Activated CD4-positive, alpha-beta memory T cell treated with anti-CD3 and anti-CD28 coated beads for 36 hours (primary cell): ENCODE data around the gene GNMT. TPM values are rescaled to one million over a fixed set of nuclear protein-coding genes. Genes with fewer than 3 reads are reported as not detected.
A peak's percentile ranks its signal among the peaks of the same experiment; 100 is the strongest.

Experiments used
- CTCF ChIA-PET: fragments of 350-600 bp; sonication (Branson Sonifier 250); formaldehyde crosslinking; loops from one replicate; lab custom pipeline; 2021; ENCODE audit warnings: antibody characterized with exemption, inconsistent platforms; lab: Charles Lee
- POLR2A ChIA-PET: fragments of 350-600 bp; sonication (Branson Sonifier 250); formaldehyde crosslinking; loops from one replicate; lab custom pipeline; 2021; ENCODE audit warnings: antibody characterized with exemption; lab: Charles Lee
- DNase-seq: peaks from one replicate; pipeline ENCODE4 v3.0.0-alpha.2; 2020
- H3K27ac Mint-ChIP-seq: one replicate; pipeline ENCODE4 v1.8.0; 2021; ENCODE audit warnings: mixed read lengths
- H3K27me3 Mint-ChIP-seq: one replicate; pipeline ENCODE4 v1.8.0; 2021; ENCODE audit warnings: mixed read lengths
- H3K36me3 Mint-ChIP-seq: one replicate; pipeline ENCODE4 v1.8.0; 2021; ENCODE audit warnings: mixed read lengths
- H3K4me1 Mint-ChIP-seq: one replicate; pipeline ENCODE4 v1.8.0; 2021; ENCODE audit warnings: low read depth, mixed read lengths
- H3K4me3 Mint-ChIP-seq: one replicate; pipeline ENCODE4 v1.8.0; 2021; ENCODE audit warnings: mild to moderate bottlenecking, mixed read lengths
- H3K9me3 Mint-ChIP-seq: one replicate; pipeline ENCODE4 v1.8.0; 2021; ENCODE audit warnings: mixed read lengths
- intact Hi-C: fragments of 100-400 bp; cut with micrococcal nuclease; formaldehyde crosslinking; loops from one replicate; pipeline ENCODE4 v1.15.1; 2023
- total RNA-seq, 2 experiments: library from RNA; stranded (reverse); gene quantifications; one replicate each; pipeline ENCODE4 v1.2.3, GENCODE V29; 2021

The GNMT gene
- total RNA-seq, result not detected

DNA sequence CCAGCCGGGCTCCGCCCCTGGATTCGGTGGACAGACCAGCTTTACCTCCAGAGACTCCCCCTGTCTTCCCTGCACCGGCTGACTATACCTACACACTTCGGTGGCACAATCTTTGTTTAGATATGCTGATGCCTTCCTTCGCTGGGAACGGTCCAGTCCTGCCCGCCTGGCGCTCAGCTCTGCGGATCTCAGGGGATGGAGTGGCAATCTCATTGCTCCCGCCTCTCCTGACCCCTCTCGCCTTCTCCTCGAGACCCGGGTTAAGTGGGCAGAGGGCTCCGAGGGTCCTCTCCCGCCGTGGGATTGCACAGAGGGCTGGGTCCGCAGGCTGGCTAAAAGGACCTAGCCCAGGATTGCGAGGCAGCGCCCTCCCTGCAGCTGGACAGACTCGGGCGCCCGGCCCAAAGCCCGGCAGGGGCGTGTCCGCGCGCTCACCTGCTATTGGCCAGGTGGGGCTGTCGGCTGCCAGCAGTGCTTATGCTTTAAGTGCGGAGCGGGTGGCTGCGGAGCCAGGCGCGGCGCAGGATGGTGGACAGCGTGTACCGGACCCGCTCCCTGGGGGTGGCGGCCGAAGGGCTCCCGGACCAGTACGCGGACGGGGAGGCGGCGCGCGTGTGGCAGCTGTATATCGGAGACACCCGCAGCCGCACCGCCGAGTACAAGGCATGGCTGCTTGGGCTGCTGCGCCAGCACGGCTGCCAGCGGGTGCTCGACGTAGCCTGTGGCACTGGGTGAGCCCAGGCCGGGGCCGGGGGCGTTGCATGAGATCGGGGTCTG, at the start of gene GNMT:
TSS of gene GNMT (plus strand) at position 512 of the 777 bp plus-strand sequence. CDS start at position 526, 14 bp downstream.
- Mint-ChIP-seq H3K4me1 (peaks cover 13% of the 10 kb centered on the region), H3K9me3 (no peaks in the 10 kb centered on the region), H3K4me3 (peak within 1 kb of the TSS; percentile 59), H3K36me3 (peaks cover 16% of the 10 kb centered on the region), H3K27ac (no peak within 1 kb of the TSS), H3K27me3 (no peaks in the 10 kb centered on the region)
- ChIA-PET POLR2A (no interaction called here), CTCF (interaction anchor here (1.9 kb wide), 1 partner anchor 183 kb away, joined by 7 read pairs; no protein-coding TSS in a partner anchor)
- intact Hi-C loops, result loop anchor here (5.0 kb wide), 1 partner anchor 58 kb away; no protein-coding TSS in a partner anchor
- DNase-seq, result peak; percentile 45

DNA sequence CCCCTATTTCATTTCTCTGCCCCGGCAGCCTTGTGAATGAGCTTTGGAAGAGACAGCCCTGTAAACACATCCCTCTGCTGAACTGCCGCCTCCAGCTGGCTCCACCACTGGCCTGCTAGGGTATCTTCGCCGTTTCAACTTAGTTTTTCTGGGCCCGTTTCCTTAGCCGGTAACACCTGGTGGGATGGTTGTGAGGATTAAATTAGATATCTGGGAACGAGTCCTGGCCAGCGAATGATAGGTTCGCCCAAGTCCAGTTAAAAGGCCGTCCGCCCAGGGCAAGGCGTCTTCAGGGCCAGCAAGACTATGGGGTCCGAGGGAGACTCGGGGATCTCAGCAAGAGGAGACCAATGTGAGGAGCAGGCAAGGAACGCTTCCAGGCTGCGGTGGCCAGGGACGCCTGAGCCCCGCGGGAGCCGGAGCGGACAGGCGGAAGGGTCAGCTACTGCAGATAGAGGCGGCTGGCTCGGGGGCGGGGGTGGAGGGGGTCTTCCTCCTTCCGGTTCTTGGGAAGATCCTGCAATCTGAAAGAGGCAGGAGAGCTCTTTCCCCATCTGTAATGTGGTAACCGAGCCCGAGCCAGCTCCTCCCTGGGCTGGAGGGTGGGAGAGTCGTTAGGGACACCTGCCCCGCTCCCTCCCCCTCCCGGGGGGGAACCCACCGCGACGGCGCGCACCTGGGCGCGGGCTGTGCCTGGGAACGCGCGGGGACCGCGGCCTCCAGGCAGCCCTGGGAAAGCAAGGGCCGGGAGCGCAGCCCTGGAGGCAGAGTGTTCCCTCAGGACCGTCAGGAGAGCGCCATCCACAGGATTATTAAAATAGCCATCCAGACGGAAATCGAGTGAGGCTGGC, 49.2 kb upstream of the GNMT start:
- Mint-ChIP-seq H3K27me3 (peaks cover 12% of the 10 kb centered on the region), H3K4me3 (no peak overlapping the region), H3K4me1 (peaks cover 3% of the 10 kb centered on the region), H3K36me3 (no peaks in the 10 kb centered on the region), H3K27ac (no peak overlapping the region), H3K9me3 (no peaks in the 10 kb centered on the region)
- ChIA-PET POLR2A (no interaction called here), CTCF (interaction anchor here (0.6 to 1.4 kb wide), 2 partner anchors 232 to 288 kb away, joined by 3 to 5 read pairs; no protein-coding TSS in a partner anchor)
- no peak for DNase-seq
- intact Hi-C loops, result no loop called here

- Mint-ChIP-seq H3K4me1 (peaks cover 3% of the 10 kb centered on the region), H3K27me3 (peaks cover 12% of the 10 kb centered on the region), H3K27ac (no peak overlapping the region), H3K9me3 (no peaks in the 10 kb centered on the region), H3K36me3 (no peaks in the 10 kb centered on the region), H3K4me3 (no peak overlapping the region)
- intact Hi-C loops, result no loop called here
- no peak for DNase-seq
- ChIA-PET CTCF (interaction anchor here (1.5 kb wide), 1 partner anchor 229 kb away, joined by 5 read pairs; no protein-coding TSS in a partner anchor), POLR2A (interaction anchor here (0.8 kb wide), 1 partner anchor 289 kb away, joined by 3 read pairs; no protein-coding TSS in a partner anchor)
These were observed 46.0 kb upstream of the GNMT start for GRCh38 chr6:42914546-42914945.

GRCh38 chr6:42915732-42916131, 44.8 kb upstream of the GNMT start, which contains the start of gene PTCRA:
PTCRA (plus strand) TSS chr6:42916053; CDS start chr6:42916070, 17 bp downstream.
- peaks cover 3% of the 10 kb centered on the region for H3K4me1 Mint-ChIP-seq
- no peak for DNase-seq
- H3K9me3 Mint-ChIP-seq, result no peaks in the 10 kb centered on the region
- H3K4me3 Mint-ChIP-seq, result no peak within 1 kb of the TSS
- H3K27me3 Mint-ChIP-seq, result peaks cover 12% of the 10 kb centered on the region
- no peaks in the 10 kb centered on the region for H3K36me3 Mint-ChIP-seq
- intact Hi-C loops, result no loop called here
- CTCF ChIA-PET, result no interaction called here
- H3K27ac Mint-ChIP-seq, result no peak within 1 kb of the TSS
- POLR2A ChIA-PET, result no interaction called here

DNA sequence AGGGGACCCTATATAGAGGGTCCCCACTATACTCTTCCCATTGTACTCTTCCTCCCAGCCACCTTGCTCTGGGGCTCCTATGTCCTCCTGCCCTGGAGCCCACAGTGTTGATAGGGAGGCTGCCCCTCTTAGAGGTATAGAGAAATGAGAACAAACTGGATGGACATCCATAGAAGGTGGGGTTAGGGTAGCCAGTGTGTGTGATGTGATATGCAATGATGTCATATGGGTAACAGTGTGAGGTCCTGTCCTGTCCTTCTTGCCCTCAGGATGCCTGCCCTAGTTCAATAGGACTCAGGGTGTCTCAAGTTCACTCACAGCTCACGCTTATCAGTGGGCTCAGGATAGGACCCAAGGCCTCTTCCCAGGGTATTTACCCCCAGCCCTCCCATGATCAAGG, 44.3 kb upstream of the GNMT start:
- CTCF ChIA-PET, result no interaction called here
- no peak for DNase-seq
- peaks cover 1% of the 10 kb centered on the region for H3K4me1 Mint-ChIP-seq
- POLR2A ChIA-PET, result no interaction called here
- no peaks in the 10 kb centered on the region for H3K36me3 Mint-ChIP-seq
- intact Hi-C loops, result no loop called here
- H3K9me3 Mint-ChIP-seq, result no peaks in the 10 kb centered on the region
- H3K27ac Mint-ChIP-seq, result no peak overlapping the region
- no peak overlapping the region for H3K4me3 Mint-ChIP-seq
- peaks cover 10% of the 10 kb centered on the region for H3K27me3 Mint-ChIP-seq

GRCh38 chr6:42921801-42922200, 38.8 kb upstream of the GNMT start:
- no peak overlapping the region for H3K27ac Mint-ChIP-seq
- no peaks in the 10 kb centered on the region for H3K36me3 Mint-ChIP-seq

GRCh38 chr6:42923666-42924065, 36.9 kb upstream of the GNMT start:
- H3K4me1 Mint-ChIP-seq, result peaks cover 5% of the 10 kb centered on the region
- no peaks in the 10 kb centered on the region for H3K9me3 Mint-ChIP-seq
- CTCF ChIA-PET, result no interaction called here
- POLR2A ChIA-PET, result no interaction called here
- no peak overlapping the region for H3K4me3 Mint-ChIP-seq
- DNase-seq, result no peak
- H3K27ac Mint-ChIP-seq, result no peak overlapping the region
- H3K36me3 Mint-ChIP-seq, result no peaks in the 10 kb centered on the region
- no peaks in the 10 kb centered on the region for H3K27me3 Mint-ChIP-seq
- intact Hi-C loops, result no loop called here

More at GRCh38 chr6:42921801-42922200, 38.8 kb upstream of the GNMT start:
- intact Hi-C loops, result no loop called here
- POLR2A ChIA-PET, result interaction anchor here (0.6 kb wide), 1 partner anchor 31 kb away, joined by 3 read pairs; no protein-coding TSS in a partner anchor
- CTCF ChIA-PET, result no interaction called here
- DNase-seq, result no peak
- Mint-ChIP-seq H3K27me3 (no peaks in the 10 kb centered on the region), H3K4me1 (no peaks in the 10 kb centered on the region), H3K4me3 (no peak overlapping the region), H3K9me3 (no peaks in the 10 kb centered on the region)

- intact Hi-C loops, result no loop called here
- H3K4me3 Mint-ChIP-seq, result no peak overlapping the region
- DNase-seq, result no peak
- CTCF ChIA-PET, result interaction anchor here (0.6 kb wide), 1 partner anchor 312 kb away, joined by 3 read pairs; no protein-coding TSS in a partner anchor
- H3K4me1 Mint-ChIP-seq, result peaks cover 9% of the 10 kb centered on the region
- peaks cover 3% of the 10 kb centered on the region for H3K36me3 Mint-ChIP-seq
- no peak overlapping the region for H3K27ac Mint-ChIP-seq
- no peaks in the 10 kb centered on the region for H3K27me3 Mint-ChIP-seq
- POLR2A ChIA-PET, result no interaction called here
- no peaks in the 10 kb centered on the region for H3K9me3 Mint-ChIP-seq
These were observed 35.2 kb upstream of the GNMT start for GRCh38 chr6:42925248-42925857.

GRCh38 chr6:42928986-42929820, 31.4 kb upstream of the GNMT start, which contains the start of gene CNPY3:
CNPY3 (plus strand) TSS chr6:42929480; CDS start chr6:42929571, 91 bp downstream.
- Mint-ChIP-seq H3K27me3 (no peaks in the 10 kb centered on the region), H3K9me3 (no peaks in the 10 kb centered on the region), H3K4me3 (peak within 1 kb of the TSS; percentile 96), H3K27ac (peak within 1 kb of the TSS; percentile 99), H3K36me3 (peaks cover 23% of the 10 kb centered on the region), H3K4me1 (peaks cover 38% of the 10 kb centered on the region)
- ChIA-PET CTCF (interaction anchor here (0.6 to 2.8 kb wide), 12 partner anchors 16 to 268 kb away, joined by 3 to 11 read pairs (median 4); partner anchors contain the start of genes PEX6 and PPP2R5D), POLR2A (interaction anchor here (0.5 to 2.8 kb wide), 22 partner anchors 9 to 455 kb away, joined by 3 to 30 read pairs (median 4); partner anchors contain the start of genes KLC4, KLHDC3, MEA1 and MRPL2)
- intact Hi-C loops, result loop anchor here (1.0 to 2.0 kb wide), 9 partner anchors 39 to 588 kb away; partner anchors contain the start of genes CUL7, KLC4, KLHDC3 and MRPL2
- DNase-seq, result peak; percentile 98

- DNase-seq, result peak; percentile 75
- no peaks in the 10 kb centered on the region for H3K9me3 Mint-ChIP-seq
These were observed 30.7 kb upstream of the GNMT start for GRCh38 chr6:42929821-42930360.

More at GRCh38 chr6:42929821-42930360, 30.7 kb upstream of the GNMT start:
- H3K27me3 Mint-ChIP-seq, result no peaks in the 10 kb centered on the region
- intact Hi-C loops, result loop anchor here (1.0 to 2.0 kb wide), 11 partner anchors 40 to 587 kb away; partner anchors contain the start of genes CUL7, KLC4, KLHDC3 and MRPL2
- CTCF ChIA-PET, result interaction anchor here (0.6 to 2.8 kb wide), 12 partner anchors 16 to 214 kb away, joined by 3 to 11 read pairs (median 4); partner anchors contain the start of genes PEX6 and PPP2R5D
- peaks cover 24% of the 10 kb centered on the region for H3K36me3 Mint-ChIP-seq
- POLR2A ChIA-PET, result interaction anchor here (0.5 to 2.8 kb wide), 21 partner anchors 10 to 454 kb away, joined by 3 to 30 read pairs (median 3); partner anchors contain the start of genes KLC4, KLHDC3, MEA1 and MRPL2
- peak overlapping the region; percentile 96 for H3K4me3 Mint-ChIP-seq
- H3K27ac Mint-ChIP-seq, result peak overlapping the region; percentile 99
- H3K4me1 Mint-ChIP-seq, result peaks cover 39% of the 10 kb centered on the region
